Stimulated activated CD8-positive, alpha-beta memory T cell treated with anti-CD3 and anti-CD28 coated beads, Interleukin-15, amount 100 ng/mL, for 24 hours (primary cell): ENCODE measurements around the gene ZNF555.
A peak's percentile ranks its signal among the peaks of the same experiment; 100 is the strongest.
"Not testable (repeated sequence)": the region's sequence is repeated elsewhere in the genome, so short reads cannot be mapped to it uniquely, and the experiment has no call there.

ENCODE experiments used
- DNase-seq: peaks from one replicate; pipeline ENCODE4 v3.0.0-alpha.2; 2020; ENCODE audit warnings: low read depth

ZNF555 gene

GRCh38 chr19:2807379-2808128, 33.7 kb upstream of the ZNF555 start:
- no peak for DNase-seq

GRCh38 chr19:2808129-2808941, 32.9 kb upstream of the ZNF555 start:
- no peak for DNase-seq

DNA sequence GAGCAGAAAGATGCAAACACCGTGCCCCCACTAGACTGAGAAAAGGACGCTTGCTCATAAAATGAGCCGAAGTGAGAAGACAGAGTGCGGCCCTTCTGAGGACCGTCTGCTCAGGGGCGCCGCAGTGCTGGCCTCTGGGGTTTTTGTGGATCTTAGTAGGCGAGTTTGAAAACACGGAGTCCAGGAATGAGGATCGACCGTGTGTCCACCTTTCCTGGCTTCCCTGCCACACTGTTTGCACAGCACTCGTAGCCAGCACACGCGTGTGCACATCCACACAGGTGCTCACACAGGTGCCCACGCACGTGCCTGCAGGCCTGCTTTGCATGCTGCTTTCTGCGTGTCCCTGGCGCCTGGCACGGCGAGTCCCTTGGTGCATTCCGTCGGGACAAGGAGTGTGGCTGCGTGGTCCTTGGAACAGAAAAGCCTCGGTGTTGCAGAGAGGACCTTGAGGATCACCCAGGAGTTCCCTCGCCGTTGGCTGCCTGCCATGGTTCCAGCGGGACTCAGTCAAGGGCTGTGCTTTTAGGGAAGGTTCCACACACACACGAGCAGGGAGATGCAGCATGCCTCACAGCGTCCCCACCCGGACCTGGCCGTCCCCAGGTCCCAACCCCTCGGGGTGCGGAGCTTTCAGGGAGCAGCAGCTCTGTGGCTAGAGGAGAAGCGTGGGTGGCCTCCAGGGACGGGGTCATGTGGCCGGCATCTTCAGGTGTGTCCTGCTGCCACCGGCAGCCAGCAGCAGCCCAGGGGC, 31.7 kb upstream of the ZNF555 start:
- no peak for DNase-seq

GRCh38 chr19:2810141-2811091, 30.9 kb upstream of the ZNF555 start:
- DNase-seq = no peak

DNA sequence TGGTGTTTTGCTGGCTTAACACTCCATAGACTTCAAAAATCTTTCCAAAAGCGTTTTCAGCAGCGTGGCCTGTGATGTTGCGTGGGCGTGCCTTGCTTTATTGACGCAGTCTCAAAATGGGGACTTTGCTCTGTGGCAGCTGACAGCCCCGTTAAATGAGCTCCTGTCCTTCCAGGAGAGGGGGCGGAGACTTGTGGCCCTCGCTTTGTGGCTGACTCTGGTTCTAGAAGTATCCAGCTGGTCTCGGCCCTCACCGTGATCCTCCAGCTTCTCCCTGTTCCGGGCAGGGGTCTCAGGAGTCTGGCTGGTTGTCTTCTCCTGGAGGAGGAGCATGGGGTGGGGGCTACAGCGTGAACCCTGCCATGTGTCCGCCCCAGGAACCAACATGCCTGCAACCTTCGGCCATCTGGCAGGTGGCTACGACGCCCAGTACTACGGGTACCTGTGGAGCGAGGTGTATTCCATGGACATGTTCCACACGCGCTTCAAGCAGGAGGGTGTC, 30.0 kb upstream of the ZNF555 start:
- DNase-seq = no peak

GRCh38 chr19:2811735-2812413, 29.4 kb upstream of the ZNF555 start:
- no peak for DNase-seq

GRCh38 chr19:2812414-2813234, 28.7 kb upstream of the ZNF555 start:
- no peak for DNase-seq

DNA sequence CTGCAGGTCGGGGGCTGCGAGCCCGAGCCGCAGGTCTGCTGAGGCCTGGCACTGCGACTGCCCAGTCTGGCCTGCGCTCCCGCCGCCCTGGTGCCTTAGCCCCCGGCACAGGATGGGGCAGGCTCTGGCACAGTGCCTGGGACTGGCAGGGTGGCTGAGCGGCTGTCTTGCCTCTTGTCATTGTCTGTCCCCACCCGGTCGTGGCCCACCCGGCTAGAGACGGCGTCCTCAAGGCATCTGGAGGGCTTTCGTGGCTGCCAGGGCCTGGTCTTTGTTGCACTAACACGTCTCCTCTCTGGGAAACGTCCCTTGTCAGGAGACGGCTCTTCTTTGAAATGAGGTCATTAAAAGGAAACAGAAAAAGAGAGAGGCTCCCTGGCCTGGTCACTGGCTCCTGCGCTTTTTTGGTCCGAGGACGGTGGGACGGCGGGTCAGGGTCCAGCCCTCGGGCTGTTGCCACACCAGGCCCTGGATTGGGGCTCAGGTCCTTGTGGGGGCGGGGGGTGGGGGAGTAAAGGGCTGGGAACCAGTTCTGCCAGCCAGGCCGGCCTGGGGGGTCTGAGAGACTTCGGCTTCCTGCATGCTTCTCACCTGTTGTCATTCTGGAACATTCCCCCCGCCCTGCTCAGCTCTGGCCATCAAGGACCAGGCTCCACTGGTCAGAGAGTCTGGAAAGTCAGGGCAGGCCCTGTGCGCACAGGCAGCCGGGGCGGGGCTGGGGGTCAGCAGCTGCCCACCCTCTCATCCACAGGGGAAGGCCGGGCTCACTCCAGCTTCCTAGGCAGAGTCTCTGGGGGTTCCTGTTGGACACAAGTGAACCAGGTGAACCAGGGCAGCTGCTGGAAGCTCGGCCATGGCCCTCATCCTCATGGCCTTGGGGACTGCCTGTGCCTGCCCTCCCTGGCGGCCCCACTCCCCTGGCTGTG, 27.8 kb upstream of the ZNF555 start:
- DNase-seq = no peak

DNA sequence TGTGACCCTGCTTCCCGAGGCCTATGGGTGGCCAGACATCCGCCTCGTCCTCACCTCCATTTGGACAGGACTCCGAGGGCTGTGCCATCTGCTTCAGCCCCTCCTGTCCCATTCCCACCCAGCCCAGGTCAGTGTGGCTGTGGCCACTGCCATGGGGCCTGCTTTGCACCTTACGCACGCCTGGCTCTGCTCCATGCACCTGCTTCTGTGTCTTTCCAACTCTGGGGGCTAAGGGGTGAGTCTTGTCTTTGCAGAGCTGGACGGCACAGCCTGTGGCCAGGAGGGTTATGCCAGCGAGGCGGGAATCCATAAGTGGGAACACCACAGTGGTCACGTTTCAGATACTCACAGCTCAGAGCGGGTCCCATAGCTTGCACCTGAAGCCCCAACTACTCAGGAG, 26.8 kb upstream of the ZNF555 start:
- DNase-seq = no peak

- DNase-seq = no peak
Observed at GRCh38 chr19:2815191-2815614, 26.1 kb upstream of the ZNF555 start.

DNA sequence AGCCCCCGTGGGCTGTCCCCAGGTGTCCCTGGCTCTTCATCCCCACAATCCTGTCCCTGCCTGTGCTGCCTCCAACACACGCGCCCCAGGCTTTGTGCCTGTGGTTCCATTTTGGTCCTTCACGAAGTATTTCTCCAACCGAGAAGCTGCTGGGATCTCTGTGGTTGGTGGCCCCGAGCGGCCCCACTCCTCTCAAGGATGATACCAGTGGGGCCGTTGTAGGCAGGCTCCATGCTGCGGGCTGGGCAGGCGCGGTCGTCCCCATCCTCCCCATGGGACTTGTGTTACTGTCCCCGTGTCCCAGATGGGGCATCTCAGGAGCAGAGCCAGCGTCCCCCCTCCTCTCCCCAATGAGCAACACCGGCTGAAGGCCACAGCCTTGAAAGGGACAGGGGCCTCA, 25.4 kb upstream of the ZNF555 start:
- no peak for DNase-seq

DNA sequence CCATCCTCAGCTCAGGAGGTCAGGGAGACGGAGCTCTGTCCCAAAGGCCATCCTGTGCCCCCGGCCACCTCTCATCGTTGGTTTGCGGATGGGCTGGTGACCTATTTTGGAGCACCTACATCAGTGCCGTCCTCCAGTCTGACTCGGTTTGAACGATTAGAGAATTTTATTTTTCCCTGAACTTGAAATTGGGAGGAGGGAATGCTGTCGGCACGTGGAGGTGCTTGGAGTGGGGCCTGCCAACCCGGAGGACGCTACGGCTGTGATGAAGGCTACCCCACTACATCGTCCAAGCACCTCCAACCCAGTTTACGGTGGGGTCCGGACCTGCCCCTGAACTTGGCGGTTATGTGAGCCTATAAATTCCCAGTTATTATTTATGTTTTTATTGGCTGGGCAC, 24.6 kb upstream of the ZNF555 start:
- DNase-seq = no peak

- not testable (repeated sequence) for DNase-seq
Observed at GRCh38 chr19:2817237-2817829, 23.9 kb upstream of the ZNF555 start.

DNA sequence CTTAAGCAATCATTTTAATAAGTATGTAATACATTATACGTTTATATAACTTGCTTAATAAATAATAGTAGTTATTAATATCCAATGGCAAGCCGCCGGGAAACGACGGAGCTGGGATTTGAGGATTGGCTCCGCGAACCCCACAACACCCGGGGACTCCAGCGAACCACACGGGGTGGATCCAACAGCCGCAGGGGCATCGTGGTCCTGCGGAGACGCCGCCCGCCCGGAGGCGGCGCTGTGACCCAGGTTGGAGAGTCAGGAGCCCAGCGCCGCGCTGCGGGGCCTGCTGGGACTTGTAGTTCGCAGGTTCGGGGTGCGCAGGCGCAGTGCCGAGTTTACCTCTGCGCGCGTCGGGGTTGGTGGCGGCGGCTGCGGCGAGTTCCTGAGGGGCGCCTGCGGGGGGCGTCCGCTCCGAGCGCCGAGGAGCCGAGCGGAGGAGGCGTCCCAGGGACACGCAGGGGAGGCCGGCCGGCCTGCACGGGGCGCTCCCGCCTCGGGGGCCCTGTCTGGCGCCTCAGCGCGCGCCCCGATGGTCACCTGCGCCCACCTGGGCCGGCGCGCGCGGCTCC, 21.6 kb upstream of the ZNF555 start, which contains the start of gene ZNF554:
ZNF554 (plus strand) TSS at position 329 of the 572 bp plus-strand sequence; CDS start at position 533, 204 bp downstream.
- peak; percentile 97 for DNase-seq

- DNase-seq = no peak
Observed at GRCh38 chr19:2820112-2820702, 21.1 kb upstream of the ZNF555 start.

DNA sequence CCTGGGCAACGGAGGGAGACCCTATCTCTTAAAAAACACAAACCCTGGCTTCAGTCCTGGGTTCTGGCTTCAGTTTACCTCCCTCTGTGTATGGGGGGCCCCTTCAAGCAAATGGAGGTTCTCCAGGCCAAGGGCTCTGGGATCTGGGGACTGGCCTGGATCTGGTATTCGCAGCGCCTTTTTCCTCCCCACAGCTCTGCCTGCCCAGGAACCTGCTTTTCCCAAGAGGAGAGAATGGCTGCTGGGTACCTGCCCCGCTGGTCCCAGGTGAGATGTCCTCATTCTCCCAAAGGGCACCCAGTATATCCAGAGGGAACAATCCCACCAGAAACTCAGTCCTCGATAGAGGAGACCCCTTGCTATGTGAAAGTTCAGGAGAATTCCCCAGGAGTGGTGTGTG, 18.4 kb upstream of the ZNF555 start:
- DNase-seq = no peak

DNA sequence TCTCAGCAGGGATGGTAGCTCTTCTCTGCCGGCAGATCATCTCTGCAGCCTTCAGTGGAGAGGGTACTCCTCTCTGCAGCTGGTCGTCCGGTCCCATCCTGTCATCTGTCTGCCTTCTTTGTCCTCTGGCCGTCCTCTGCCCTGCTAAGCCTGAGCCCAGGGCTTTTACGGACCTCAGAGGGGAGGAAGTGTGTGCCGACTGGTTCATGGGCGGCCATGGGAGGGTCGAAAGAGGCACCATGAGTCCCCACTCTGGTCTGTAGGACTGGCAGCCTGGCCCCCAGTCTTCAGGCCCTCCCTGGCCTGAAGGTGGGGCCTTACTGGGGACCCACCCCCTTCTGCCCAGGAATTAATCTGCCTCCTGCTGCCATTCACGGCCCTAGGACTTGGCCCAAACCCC, 17.6 kb upstream of the ZNF555 start:
- no peak for DNase-seq
